ENCODE data around the gene GPALPP1.

Gene GPALPP1

GRCh38 chr13:45064889-45065288 lies 75.6 kb downstream of the GPALPP1 start:
- DNase-seq = no peak

- no peak for DNase-seq
Measured at GRCh38 chr13:45068036-45069001, 79.0 kb downstream of the GPALPP1 start.

- no peak for DNase-seq
Measured at GRCh38 chr13:45073809-45074208, 84.5 kb downstream of the GPALPP1 start.

- DNase-seq = no peak
Measured at GRCh38 chr13:45074721-45075120, 85.4 kb downstream of the GPALPP1 start.

- DNase-seq = no peak
Measured at GRCh38 chr13:45078003-45078402, 88.7 kb downstream of the GPALPP1 start.

Measured in activated T-cell treated with anti-CD3 and anti-CD28 coated beads, Interleukin-2, amount 50 U/mL, for 1 hour (primary cell).